Karpas-422 (cell line): ENCODE data around the gene RFT1. TPM values are rescaled to one million over a fixed set of nuclear protein-coding genes. Genes with fewer than 3 reads are reported as not detected.

Experiments used
- DNase-seq: peaks from one replicate; pipeline ENCODE4 v3.0.0-alpha.2; 2015
- H2AFZ ChIP-seq: fragments of 200-600 bp; sonication (generic); 2 replicates; pipeline ENCODE4 v1.6.1; 2014; ENCODE audit warnings: antibody characterized with exemption, low read length, mixed read lengths
- H3K27ac ChIP-seq: fragments of 200-600 bp; sonication (generic); 2 replicates; pipeline ENCODE4 v1.5.1; 2014; ENCODE audit warnings: mild to moderate bottlenecking, low read length, moderate library complexity
- H3K27me3 ChIP-seq: fragments of 200-600 bp; sonication (generic); 2 replicates; pipeline ENCODE4 v1.6.1; 2014; ENCODE audit warnings: low read length, mixed read lengths
- H3K36me3 ChIP-seq: fragments of 200-600 bp; sonication (generic); 2 replicates; pipeline ENCODE4 v1.6.1; 2014; ENCODE audit warnings: low read length, mixed read lengths; ENCODE audit not compliant: insufficient read depth
- H3K4me1 ChIP-seq: fragments of 200-600 bp; sonication (generic); 2 replicates; pipeline ENCODE4 v1.6.1; 2014; ENCODE audit warnings: mild to moderate bottlenecking, low read length, mixed read lengths
- H3K4me2 ChIP-seq: fragments of 200-600 bp; sonication (generic); 2 replicates; pipeline ENCODE4 v1.6.1; 2014; ENCODE audit warnings: low read length, low read depth, mild to moderate bottlenecking; ENCODE audit not compliant: poor library complexity, severe bottlenecking
- H3K4me3 ChIP-seq: fragments of 200-600 bp; sonication (generic); 2 replicates; pipeline ENCODE4 v1.5.1; 2014; ENCODE audit warnings: mild to moderate bottlenecking, antibody characterized with exemption, low read length, mixed read lengths
- H3K79me2 ChIP-seq: fragments of 200-600 bp; sonication (generic); 2 replicates; pipeline ENCODE4 v1.6.1; 2014; ENCODE audit warnings: mild to moderate bottlenecking, low read length, mixed read lengths
- H3K9ac ChIP-seq: fragments of 200-600 bp; sonication (generic); 2 replicates; pipeline ENCODE4 v1.6.0; 2014; ENCODE audit warnings: low read length
- H3K9me2 ChIP-seq: fragments of 200-600 bp; sonication (generic), shearing (Covaris generic); replicated peaks from 2 replicates; pipeline ENCODE4 v1.6.0; 2014; ENCODE audit warnings: mild to moderate bottlenecking, low read length, moderate library complexity; ENCODE audit not compliant: insufficient read depth
- H3K9me3 ChIP-seq: fragments of 300-700, 200-600 bp; sonication (generic); 2 replicates; pipeline ENCODE4 v1.6.1; 2014; ENCODE audit warnings: low read length, mixed read lengths
- H4K20me1 ChIP-seq: fragments of 200-600 bp; sonication (generic); 2 replicates; pipeline ENCODE4 v1.6.1; 2014; ENCODE audit warnings: mild to moderate bottlenecking, antibody characterized with exemption, low read length, low read depth; ENCODE audit not compliant: insufficient read depth
- total RNA-seq: library from RNA; depleted of rRNA; stranded (reverse); fragments of >200 nt; shearing (Covaris generic); gene quantifications from 2 replicates; pipeline ENCODE4 v1.2.3, GENCODE V29; 2014; ENCODE audit warnings: low replicate concordance

RFT1 gene
- total RNA-seq, 1 experiment from 2014 or later: 29.9 TPM

DNA sequence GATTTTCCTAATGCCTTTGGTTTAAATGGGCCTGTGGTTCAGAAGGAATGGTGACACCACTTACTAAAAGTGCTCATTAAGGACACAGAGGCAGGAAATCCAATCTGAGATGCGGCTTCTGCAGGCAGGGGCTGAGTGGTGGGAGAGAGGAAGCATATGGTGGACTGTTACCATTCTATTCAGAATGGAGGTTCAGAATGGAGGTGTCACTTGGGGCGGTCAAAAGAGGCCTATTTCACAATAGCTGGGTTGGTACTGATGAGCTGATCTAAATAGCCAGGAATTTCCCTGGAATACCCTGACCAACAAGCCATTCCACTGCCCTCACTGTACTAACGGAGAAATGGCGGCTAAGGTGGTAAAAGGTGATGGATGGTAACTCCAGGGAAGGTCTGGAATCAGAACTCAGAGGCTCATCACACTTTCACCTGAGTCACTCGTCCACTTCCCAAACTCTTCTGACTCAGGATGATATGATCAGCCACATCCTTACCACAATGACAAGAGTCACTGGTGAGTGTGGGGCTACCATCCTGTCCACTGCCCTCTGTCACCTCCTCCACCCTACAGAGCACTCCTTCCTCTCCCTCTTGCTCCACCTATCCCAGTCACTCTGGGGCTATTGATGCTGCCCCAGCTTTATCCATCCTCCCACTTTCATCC lies 15.7 kb downstream of the RFT1 start:
- Histone ChIP-seq H3K79me2 (peaks cover 6% of the 10 kb centered on the region), H3K4me3 (no peak overlapping the region), H3K36me3 (peaks cover 36% of the 10 kb centered on the region), H3K9me3 (no peaks in the 10 kb centered on the region), H3K9me2 (no peaks in the 10 kb centered on the region), H4K20me1 (no peaks in the 10 kb centered on the region), H3K4me1 (peaks cover 7% of the 10 kb centered on the region; the same call in 1 of the 2 replicates), H3K9ac (no peak overlapping the region), H2AFZ (no peak overlapping the region), H3K27ac (no peak overlapping the region), H3K27me3 (no peaks in the 10 kb centered on the region), H3K4me2 (no peak overlapping the region)
- DNase-seq: no peak

- no peaks in the 10 kb centered on the region for H3K9me3 ChIP-seq
- H3K4me3 ChIP-seq: no peak overlapping the region
- peaks cover 7% of the 10 kb centered on the region; the same call in 1 of the 2 replicates for H3K4me1 ChIP-seq
- no peaks in the 10 kb centered on the region for H4K20me1 ChIP-seq
- no peaks in the 10 kb centered on the region for H3K27me3 ChIP-seq
- DNase-seq: peak; percentile 94
- no peak overlapping the region for H2AFZ ChIP-seq
- H3K27ac ChIP-seq: no peak overlapping the region
- peaks cover 34% of the 10 kb centered on the region for H3K36me3 ChIP-seq
- no peak overlapping the region for H3K4me2 ChIP-seq
- peaks cover 6% of the 10 kb centered on the region for H3K79me2 ChIP-seq
- H3K9me2 ChIP-seq: no peaks in the 10 kb centered on the region
- H3K9ac ChIP-seq: 0 out of 2 replicates have a peak overlapping the region, but pooled peaks have one; percentile 29
These were observed 16.2 kb downstream of the RFT1 start for GRCh38 chr3:53114011-53114400.

DNA sequence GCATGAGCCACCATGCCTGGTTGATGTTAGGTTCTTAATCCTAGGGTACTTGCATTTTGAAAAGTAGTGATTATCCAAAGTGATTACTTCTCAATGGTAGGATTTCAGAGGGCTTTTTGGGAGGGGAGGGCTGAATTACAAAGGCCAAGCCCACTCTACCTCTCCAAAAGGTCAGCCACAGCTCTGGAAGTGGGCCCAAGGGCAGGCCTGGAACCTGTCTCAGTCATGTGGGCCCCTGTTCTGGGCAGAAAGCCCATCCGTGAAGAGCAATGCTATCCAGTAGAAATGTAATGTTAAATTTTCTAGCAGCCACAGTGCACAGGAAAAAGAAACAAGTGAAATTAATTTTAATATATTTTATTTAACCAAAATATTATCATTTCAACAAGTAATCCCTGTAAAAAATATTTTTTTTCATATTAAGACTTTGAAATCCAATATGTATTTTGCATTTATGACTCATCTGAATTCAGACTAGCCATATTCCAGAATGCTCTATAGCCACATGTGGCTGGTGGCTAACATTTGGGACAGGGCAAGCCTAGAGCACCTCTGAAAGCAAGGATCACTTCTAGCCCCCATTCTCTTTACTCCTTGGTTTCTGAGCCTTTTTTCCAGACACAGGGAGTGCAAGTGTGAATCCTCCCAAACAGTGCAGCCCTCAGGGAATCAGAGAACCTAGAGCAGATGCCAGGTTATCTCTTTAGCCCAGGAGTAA lies 16.8 kb downstream of the RFT1 start:
- Histone ChIP-seq H3K9ac (0 out of 2 replicates have a peak overlapping the region, but pooled peaks have one; percentile 29), H3K79me2 (peaks cover 6% of the 10 kb centered on the region), H3K4me2 (no peak overlapping the region), H3K9me2 (no peaks in the 10 kb centered on the region), H3K9me3 (no peaks in the 10 kb centered on the region), H3K27me3 (no peaks in the 10 kb centered on the region), H3K4me1 (peaks cover 7% of the 10 kb centered on the region; the same call in 1 of the 2 replicates), H3K4me3 (no peak overlapping the region), H3K27ac (no peak overlapping the region), H2AFZ (no peak overlapping the region), H4K20me1 (no peaks in the 10 kb centered on the region), H3K36me3 (peaks cover 31% of the 10 kb centered on the region)
- no peak for DNase-seq

DNA sequence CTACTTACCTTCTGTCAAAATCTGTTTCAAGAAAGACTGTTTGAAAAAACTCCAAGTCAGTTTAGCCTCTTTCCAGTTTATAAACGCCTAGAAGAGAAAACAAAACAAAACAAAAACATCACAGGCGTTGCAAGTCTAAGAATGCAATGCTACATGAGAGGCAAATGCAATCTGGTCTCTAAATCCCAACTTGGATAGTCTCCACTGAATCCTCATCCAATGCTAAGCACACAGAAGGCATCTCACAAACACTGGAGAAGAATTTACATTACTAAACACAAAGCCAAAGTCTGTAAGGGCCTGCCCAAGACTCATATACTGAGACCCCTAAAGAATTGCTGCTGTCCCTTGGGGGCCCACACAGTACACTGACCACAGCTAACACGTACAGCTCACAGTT lies 18.4 kb downstream of the RFT1 start:
- no peak overlapping the region for H3K27ac ChIP-seq
- no peaks in the 10 kb centered on the region for H3K9me2 ChIP-seq
- H4K20me1 ChIP-seq: no peaks in the 10 kb centered on the region
- H3K36me3 ChIP-seq: peaks cover 17% of the 10 kb centered on the region
- no peaks in the 10 kb centered on the region for H3K9me3 ChIP-seq
- no peak for DNase-seq
- no peaks in the 10 kb centered on the region for H3K27me3 ChIP-seq
- peaks cover 7% of the 10 kb centered on the region; the same call in 1 of the 2 replicates for H3K4me1 ChIP-seq
- H2AFZ ChIP-seq: no peak overlapping the region
- H3K79me2 ChIP-seq: peaks cover 6% of the 10 kb centered on the region
- H3K9ac ChIP-seq: no peak overlapping the region
- no peak overlapping the region for H3K4me2 ChIP-seq
- H3K4me3 ChIP-seq: no peak overlapping the region

DNA sequence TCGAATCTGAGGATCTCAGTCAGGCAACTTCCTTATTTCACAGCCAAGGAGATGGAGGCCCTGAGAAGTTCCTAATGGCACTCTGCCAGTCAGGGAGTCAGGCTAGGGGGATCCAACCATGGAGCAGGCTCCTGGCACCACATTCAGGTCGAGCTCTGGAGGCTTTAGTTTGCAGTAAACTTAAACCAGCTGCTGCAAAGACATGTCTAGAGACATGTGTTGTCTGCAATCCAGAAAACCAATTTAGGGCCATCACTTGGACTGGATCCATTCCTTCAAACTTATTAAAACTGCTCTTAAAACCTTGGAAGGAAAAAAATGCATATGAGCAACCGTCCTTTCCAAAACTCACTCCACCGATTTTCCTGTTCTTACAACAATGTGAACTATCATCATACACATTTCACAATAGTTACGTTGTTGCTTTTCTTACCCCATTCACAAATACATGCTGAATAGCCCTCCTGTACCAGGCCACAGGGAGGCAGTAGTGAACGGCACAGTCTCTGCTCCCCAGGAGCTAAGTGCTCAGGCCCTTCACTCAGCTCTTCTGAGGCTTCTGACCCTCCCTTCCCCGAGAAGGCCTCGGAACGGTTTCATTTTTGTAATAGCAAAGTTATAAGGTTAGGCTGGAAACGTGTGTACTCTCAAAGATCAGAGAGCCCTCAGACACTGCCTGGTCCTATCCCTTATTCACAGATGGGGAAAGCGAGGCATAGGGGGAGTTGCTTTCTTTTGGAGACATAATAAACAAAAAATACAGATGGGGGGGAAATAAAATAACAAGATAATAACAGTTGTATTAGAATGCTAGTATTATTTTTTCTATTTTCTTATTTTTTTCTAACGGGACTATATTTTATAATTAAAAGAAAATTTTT lies 20.1 kb downstream of the RFT1 start:
- Histone ChIP-seq H3K9me2 (no peaks in the 10 kb centered on the region), H3K27ac (no peak overlapping the region), H3K4me2 (no peak overlapping the region), H3K27me3 (no peaks in the 10 kb centered on the region), H3K4me3 (no peak overlapping the region), H3K9me3 (no peaks in the 10 kb centered on the region), H3K9ac (no peak overlapping the region), H2AFZ (no peak overlapping the region), H4K20me1 (no peaks in the 10 kb centered on the region), H3K79me2 (peaks cover 6% of the 10 kb centered on the region), H3K4me1 (peaks cover 7% of the 10 kb centered on the region; the same call in 1 of the 2 replicates), H3K36me3 (peaks cover 20% of the 10 kb centered on the region; the same call in 1 of the 2 replicates)
- DNase-seq: peak; percentile 88

DNA sequence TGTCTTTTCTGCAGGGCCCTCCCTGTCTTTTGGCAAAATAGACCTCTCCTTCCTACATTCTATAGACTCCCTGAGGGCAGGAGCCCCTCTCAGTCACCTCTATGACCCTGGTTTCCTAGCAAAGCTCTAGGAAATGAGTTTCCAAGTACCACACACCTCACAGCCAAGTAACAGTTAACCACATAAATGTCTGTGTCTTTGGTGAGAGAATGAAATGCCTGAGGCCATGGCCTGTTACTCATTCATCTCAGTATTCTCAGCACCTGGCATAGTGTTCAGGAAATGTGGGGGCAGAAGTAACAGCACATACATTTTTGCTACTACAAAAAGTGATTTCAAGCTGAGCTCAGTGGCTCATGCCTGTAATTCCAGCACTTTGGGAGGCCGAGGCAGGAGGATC lies 21.0 kb downstream of the RFT1 start:
- no peak overlapping the region for H3K4me3 ChIP-seq
- peaks cover 5% of the 10 kb centered on the region; the same call in 1 of the 2 replicates for H3K4me1 ChIP-seq
- H3K27me3 ChIP-seq: no peaks in the 10 kb centered on the region
- no peaks in the 10 kb centered on the region for H4K20me1 ChIP-seq
- H3K27ac ChIP-seq: no peak overlapping the region
- H3K9me2 ChIP-seq: no peaks in the 10 kb centered on the region
- peaks cover 6% of the 10 kb centered on the region for H3K79me2 ChIP-seq
- no peak overlapping the region for H2AFZ ChIP-seq
- H3K9me3 ChIP-seq: no peaks in the 10 kb centered on the region
- H3K36me3 ChIP-seq: peaks cover 25% of the 10 kb centered on the region; the same call in 1 of the 2 replicates
- H3K4me2 ChIP-seq: no peak overlapping the region
- H3K9ac ChIP-seq: no peak overlapping the region
- DNase-seq: no peak

GRCh38 chr3:53104762-53105161 lies 25.5 kb downstream of the RFT1 start:
- no peaks in the 10 kb centered on the region for H3K9me2 ChIP-seq
- no peak overlapping the region for H3K9ac ChIP-seq
- no peak overlapping the region for H3K4me3 ChIP-seq
- H3K36me3 ChIP-seq: peaks cover 35% of the 10 kb centered on the region
- H3K4me1 ChIP-seq: peaks cover 14% of the 10 kb centered on the region; the same call in 1 of the 2 replicates
- H4K20me1 ChIP-seq: no peaks in the 10 kb centered on the region
- no peaks in the 10 kb centered on the region for H3K9me3 ChIP-seq
- no peak overlapping the region for H2AFZ ChIP-seq
- no peaks in the 10 kb centered on the region for H3K79me2 ChIP-seq
- DNase-seq: no peak
- H3K27me3 ChIP-seq: no peaks in the 10 kb centered on the region
- H3K27ac ChIP-seq: no peak overlapping the region
- no peak overlapping the region for H3K4me2 ChIP-seq
